T47D (cell line): ENCODE measurements around the gene FHIT.
"Not testable (repeated sequence)": the region's sequence is repeated elsewhere in the genome, so short reads cannot be mapped to it uniquely, and the experiment has no call there.

Experiments used
- DNase-seq, 2 experiments: peaks; one replicate each; pipeline versions ENCODE4 v3.0.0 to v3.0.0-alpha.2; 2011 to 2012; ENCODE audit warnings: low read depth in 1 of 2, low spot score in 1 of 2
- JUND ChIP-seq: IDR thresholded peaks from 2 replicates; pipeline ENCODE4 v1.6.1; 2012; ENCODE audit warnings: low read depth
- in situ Hi-C: cut with HindIII; loops from 2 replicates; pipeline ENCODE4 v1.10.0; 2016; ENCODE audit warnings: low sequenced_read_pairs, low pct_unique_long_range_greater_than_20kb

The FHIT gene

DNA sequence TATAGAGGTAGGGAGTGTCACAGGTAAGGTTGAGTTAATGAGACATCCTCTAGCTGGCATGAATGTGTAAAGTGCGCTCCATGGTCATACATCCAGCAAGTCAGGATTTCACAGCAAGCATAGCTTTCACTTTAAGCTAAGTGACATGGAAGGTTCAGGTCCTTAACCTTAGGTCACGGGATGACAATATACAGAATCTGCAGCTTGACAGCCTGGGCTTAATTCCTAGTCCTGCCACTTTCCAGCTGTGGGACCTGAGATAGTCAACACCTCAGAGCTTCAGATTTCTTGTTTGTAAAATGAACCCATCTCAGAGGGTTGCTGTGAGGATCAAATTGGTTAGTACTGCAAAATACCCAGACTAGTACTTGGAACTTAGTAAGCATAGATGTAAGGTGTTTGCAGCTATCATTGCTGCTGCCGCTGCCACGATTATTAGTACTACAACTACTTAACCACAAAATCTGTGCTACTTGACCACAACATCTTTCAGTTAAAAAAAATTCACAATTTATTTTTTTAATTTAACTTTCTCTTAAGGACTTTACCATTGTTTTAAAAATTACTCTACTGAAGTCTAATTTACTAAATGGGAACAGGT is 1311.3 kb downstream of the FHIT start:
- no peak for DNase-seq
- in situ Hi-C loops: no loop called here
- TF ChIP-seq JUND: no peak

- in situ Hi-C loops: no loop called here
- TF ChIP-seq JUND: no peak
- DNase-seq: no peak
Observed at GRCh38 chr3:59938828-59939227, 1312.4 kb downstream of the FHIT start.

- in situ Hi-C loops: no loop called here
- no peak for TF ChIP-seq JUND
- no peak for DNase-seq
Observed at GRCh38 chr3:59937201-59937600, 1314.1 kb downstream of the FHIT start.

DNA sequence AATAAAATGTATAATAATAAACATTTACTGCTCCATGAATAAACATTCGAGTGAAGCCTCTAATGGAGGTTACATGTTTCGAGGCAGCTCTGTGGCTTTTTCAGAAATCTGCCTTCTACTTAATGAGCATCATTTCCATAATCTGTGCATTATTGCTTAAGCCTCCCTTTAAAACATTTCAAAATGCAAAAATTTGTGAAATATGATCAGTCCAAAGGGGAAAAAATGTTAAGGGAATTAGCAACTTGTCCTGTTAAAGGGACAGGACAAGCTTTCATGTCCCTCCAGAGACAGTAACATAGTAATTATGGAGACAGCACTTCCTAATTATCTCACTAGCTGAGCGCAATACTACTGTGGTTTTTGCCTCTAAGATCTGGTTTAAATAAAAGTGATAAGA is 1314.8 kb downstream of the FHIT start:
- in situ Hi-C loops: no loop called here
- TF ChIP-seq JUND: no peak
- DNase-seq: no peak

DNA sequence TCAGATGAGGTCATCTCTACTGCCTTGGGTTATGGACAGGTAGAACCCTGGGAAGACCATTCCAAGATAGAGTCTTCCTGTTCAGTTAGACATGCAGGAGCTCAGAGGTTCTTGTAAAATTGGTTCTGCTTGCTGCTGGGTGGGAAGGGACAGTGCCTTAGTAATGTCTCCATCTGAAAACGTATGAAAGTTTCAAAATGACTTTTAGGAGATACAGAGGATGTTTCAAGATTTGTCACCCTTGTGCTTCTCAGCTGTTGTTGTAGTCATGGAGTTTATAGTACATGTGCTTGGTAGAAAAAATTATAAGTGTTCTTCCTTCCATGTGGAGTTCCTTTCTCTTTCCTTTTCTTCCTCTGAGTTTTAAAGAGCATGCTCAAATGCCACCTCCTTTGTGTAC is 1316.2 kb downstream of the FHIT start:
- in situ Hi-C loops: no loop called here
- no peak for TF ChIP-seq JUND

DNA sequence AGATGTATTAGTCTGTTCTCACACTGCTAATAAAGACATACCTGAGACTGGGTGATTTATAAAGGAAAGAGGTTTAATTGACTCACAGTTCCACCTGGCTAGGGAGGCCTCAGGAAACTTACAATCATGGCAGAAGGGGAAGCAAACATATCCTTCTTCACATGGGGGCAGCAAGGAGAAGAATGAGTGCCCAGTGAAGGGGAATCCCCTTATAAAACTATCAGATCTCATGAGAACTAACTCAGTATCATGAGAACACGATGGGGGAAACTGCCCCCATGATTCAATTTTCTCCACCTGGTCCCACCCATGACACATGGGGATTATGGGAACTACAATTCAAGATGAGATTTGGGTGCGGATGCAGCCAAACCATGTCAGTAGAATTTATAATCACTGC is 1316.7 kb downstream of the FHIT start:
- in situ Hi-C loops, DNase-seq: not testable (repeated sequence)

More for the DNA sequence above, 1316.2 kb downstream of the FHIT start:
- no peak for DNase-seq

DNA sequence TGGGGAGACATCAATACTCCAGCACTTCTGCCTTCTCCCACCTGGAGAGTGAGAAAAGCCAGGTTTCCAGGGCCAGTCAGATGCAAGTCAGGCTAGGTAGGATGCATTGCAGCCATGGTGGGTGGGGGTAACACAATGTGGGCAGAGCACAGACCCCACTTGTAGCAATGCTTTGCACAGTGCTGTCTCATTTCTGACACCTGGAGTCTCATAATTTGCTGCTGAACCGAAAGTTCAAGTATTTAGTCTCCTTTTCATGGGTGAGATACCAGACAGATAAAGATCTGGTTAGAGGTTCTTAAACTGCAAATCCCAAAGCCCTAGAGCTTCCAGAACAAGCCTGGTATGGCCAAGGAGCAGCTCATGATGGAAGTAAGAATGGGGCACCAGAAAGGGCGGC is 1321.1 kb downstream of the FHIT start:
- in situ Hi-C loops: no loop called here
- no peak for DNase-seq
- TF ChIP-seq JUND: no peak

- TF ChIP-seq JUND: no peak
- no peak for DNase-seq
- in situ Hi-C loops: no loop called here
Observed at GRCh38 chr3:59927056-59927455, 1324.2 kb downstream of the FHIT start.

- DNase-seq: no peak
- in situ Hi-C loops: no loop called here
- TF ChIP-seq JUND: no peak
Observed at GRCh38 chr3:59925946-59926345, 1325.3 kb downstream of the FHIT start.

- no peak for TF ChIP-seq JUND
- in situ Hi-C loops: no loop called here
- DNase-seq: no peak
Observed at GRCh38 chr3:59922192-59922591, 1329.1 kb downstream of the FHIT start.

DNA sequence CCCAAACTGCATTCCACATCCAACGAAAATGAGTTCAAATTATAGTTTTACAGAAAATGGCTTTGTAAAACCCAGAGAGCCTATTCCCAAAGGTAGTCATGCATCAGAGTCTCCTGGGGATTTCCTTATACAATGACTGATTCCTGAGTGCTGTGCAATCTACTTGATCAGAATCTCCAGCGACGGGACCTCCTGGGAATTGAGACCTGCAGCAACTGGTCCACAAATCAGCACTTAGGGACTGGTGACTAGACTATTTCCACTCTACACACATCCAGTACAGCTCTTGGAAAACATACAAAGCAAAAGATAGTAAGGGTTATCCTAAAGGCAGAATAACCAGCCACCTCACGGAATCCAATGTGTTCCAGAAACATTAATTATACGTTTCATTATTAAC is 1330.4 kb downstream of the FHIT start:
- in situ Hi-C loops: no loop called here
- DNase-seq: no peak
- TF ChIP-seq JUND: no peak

DNA sequence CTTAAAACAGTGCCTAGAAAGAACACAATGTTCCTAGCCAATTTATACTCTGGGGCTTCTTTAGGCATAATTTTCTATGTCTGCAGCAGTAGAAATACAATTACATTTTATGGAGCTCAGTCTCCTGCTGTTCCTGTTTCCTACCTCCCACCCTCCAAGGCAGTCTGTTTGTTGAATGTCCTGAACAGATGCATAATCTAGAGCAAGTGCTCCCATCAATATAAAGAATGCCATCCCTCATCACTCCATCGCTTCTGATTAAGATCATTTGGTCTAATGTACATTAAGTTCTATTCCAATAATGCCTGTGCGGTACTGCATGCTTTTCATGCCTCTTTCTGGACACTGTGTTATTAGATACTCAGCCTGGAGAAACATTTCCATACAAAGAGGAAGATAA is 1331.7 kb downstream of the FHIT start:
- DNase-seq: no peak
- in situ Hi-C loops: no loop called here
- TF ChIP-seq JUND: no peak

- no peak for TF ChIP-seq JUND
- in situ Hi-C loops: no loop called here
Observed at GRCh38 chr3:59914251-59914650, 1337.0 kb downstream of the FHIT start.

GRCh38 chr3:59913645-59914044 is 1337.6 kb downstream of the FHIT start:
- TF ChIP-seq JUND: no peak
- in situ Hi-C loops: no loop called here
- DNase-seq: no peak

More at GRCh38 chr3:59914251-59914650, 1337.0 kb downstream of the FHIT start:
- DNase-seq: no peak
